Choroid plexus epithelial cell (primary cell): ENCODE measurements around the gene BRMS1.

Experiments used
- DNase-seq: peaks from one replicate; pipeline ENCODE4 v3.0.0-alpha.2; 2010; ENCODE audit warnings: low read depth
- H3K4me3 ChIP-seq: 2 replicates; pipeline ENCODE4 v1.5.1; 2011; ENCODE audit warnings: low read depth, mild to moderate bottlenecking, control low read depth, low read length, moderate library complexity
- TF ChIP-seq, protein P1 (sequence below): conservative IDR thresholded peaks from 2 replicates; pipeline ENCODE4 v1.5.1; 2011; ENCODE audit warnings: low read depth, mild to moderate bottlenecking, control low read depth, inconsistent platforms, low read length, moderate library complexity

The BRMS1 gene

GRCh38 chr11:66365711-66366619 lies 21.1 kb upstream of the BRMS1 start:
- TF ChIP-seq, protein P1, sequence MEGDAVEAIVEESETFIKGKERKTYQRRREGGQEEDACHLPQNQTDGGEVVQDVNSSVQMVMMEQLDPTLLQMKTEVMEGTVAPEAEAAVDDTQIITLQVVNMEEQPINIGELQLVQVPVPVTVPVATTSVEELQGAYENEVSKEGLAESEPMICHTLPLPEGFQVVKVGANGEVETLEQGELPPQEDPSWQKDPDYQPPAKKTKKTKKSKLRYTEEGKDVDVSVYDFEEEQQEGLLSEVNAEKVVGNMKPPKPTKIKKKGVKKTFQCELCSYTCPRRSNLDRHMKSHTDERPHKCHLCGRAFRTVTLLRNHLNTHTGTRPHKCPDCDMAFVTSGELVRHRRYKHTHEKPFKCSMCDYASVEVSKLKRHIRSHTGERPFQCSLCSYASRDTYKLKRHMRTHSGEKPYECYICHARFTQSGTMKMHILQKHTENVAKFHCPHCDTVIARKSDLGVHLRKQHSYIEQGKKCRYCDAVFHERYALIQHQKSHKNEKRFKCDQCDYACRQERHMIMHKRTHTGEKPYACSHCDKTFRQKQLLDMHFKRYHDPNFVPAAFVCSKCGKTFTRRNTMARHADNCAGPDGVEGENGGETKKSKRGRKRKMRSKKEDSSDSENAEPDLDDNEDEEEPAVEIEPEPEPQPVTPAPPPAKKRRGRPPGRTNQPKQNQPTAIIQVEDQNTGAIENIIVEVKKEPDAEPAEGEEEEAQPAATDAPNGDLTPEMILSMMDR: no peak
- no peak for DNase-seq
- H3K4me3 ChIP-seq: no peak overlapping the region

- H3K4me3 ChIP-seq: no peak overlapping the region
- no peak for DNase-seq
- TF ChIP-seq, protein P1: no peak
Measured at GRCh38 chr11:66365166-66365565, 20.3 kb upstream of the BRMS1 start.

GRCh38 chr11:66363805-66364535 lies 19.1 kb upstream of the BRMS1 start:
- no peak overlapping the region for H3K4me3 ChIP-seq
- TF ChIP-seq, protein P1: peak; percentile 75
- peak; percentile 30 for DNase-seq

DNA sequence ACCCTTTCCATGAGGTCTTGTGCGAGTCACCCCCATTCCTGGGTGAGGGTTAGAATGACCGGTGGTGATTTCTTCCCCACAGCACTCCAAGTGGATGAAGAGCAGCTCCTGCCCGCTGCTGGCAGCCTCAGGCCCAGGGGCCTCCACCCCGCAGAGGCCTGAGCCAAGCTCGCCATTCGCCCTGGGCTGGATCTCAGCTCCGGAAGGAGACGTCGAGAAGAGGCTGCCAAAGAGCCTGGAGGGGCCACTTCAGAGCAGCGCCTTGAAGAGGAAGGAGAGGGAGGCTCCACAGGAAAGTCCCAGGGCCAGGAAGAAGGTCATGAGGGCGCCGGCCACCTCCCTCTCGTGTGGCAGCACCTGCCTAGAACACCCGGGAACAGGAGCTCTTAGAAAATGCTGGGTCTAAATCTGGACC lies 18.3 kb upstream of the BRMS1 start:
- TF ChIP-seq, protein P1: no peak
- DNase-seq: no peak
- H3K4me3 ChIP-seq: no peak overlapping the region

- TF ChIP-seq, protein P1: no peak
- no peak for DNase-seq
- H3K4me3 ChIP-seq: no peak overlapping the region
Measured at GRCh38 chr11:66362481-66363147, 17.7 kb upstream of the BRMS1 start.

DNA sequence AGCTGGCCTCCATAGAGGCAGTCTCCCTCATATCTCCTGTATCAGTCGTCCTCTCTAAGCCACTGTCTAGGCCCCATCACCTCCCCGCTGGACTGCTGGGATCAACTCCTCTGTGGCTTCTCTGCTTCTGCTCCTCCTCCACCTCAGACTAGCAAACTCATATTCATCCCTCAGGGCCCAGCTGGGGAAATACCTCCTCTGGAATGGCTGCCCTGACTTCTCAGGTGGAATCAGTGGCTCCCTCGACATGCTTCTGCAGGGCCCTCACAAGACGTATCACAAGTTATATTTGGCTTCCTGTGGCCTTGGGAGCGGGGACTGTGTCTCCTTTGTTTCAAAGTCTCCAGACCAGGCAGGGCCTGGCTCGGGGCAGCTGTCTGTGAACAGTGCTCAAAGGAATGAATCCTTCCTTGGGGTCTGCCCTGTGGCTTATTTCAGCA lies 16.6 kb upstream of the BRMS1 start:
- no peak overlapping the region for H3K4me3 ChIP-seq
- TF ChIP-seq, protein P1: no peak
- DNase-seq: no peak
